ENCODE measurements around the gene LMLN.
"Not testable (repeated sequence)": the region's sequence is repeated elsewhere in the genome, so short reads cannot be mapped to it uniquely, and the experiment has no call there.

LMLN gene

DNA sequence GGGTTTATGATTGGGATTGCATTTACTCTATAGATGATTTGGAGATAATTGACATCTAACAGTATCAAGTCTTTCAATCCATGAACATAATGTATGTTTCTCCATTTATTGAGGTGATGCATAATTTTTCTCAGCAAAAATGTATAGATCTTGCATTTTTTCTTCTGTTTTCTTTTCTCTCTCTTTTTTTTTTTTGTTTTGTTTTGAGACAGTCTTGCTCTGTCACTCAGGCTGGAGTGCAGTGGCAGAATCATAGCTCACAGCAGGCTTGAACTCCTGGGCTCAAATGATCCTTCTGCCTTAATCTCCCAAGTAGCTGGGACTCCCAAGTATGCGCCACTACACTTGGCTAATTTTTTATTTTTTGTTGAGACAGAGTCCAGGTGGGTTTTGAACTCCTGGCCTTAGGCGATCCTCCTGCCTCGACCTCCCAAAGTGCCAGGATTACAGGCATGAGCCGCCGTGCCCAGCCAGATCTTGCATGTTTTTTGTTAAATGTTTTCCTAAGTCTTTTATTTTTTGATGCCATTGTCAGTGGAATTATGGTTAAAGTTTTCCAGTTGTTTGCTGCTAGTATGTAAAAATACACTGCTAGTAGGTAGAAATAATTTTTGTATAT, 3.1 kb downstream of the LMLN start:
- peaks cover 10% of the 10 kb centered on the region for H3K79me2 ChIP-seq (ENCODE audit: control insufficient read depth, low read length)
- no peaks in the 10 kb centered on the region for H4K20me1 ChIP-seq (ENCODE audit: control insufficient read depth, insufficient read depth, low read depth, low read length)
- H3K4me1 ChIP-seq (ENCODE audit: control insufficient read depth, low read length), result peaks cover 31% of the 10 kb centered on the region
- H3K36me3 ChIP-seq (ENCODE audit: control insufficient read depth, low read length), result 0 out of 2 replicates have a peak, but pooled peaks cover 3% of the 10 kb centered on the region
- no peaks in the 10 kb centered on the region for H3K9me2 ChIP-seq (replicated peaks; ENCODE audit: control insufficient read depth, low read length)
- no peak overlapping the region for H3K4me3 ChIP-seq (ENCODE audit: low read length)
- H3K27me3 ChIP-seq (ENCODE audit: control insufficient read depth, low read length), result no peaks in the 10 kb centered on the region
- no peak overlapping the region for H3K27ac ChIP-seq (ENCODE audit: low read depth, low read length)
- TF ChIP-seq EZH2phosphoT487 (IDR thresholded peaks at IDR 0.05; ENCODE audit: borderline replicate concordance, low read length), result no peak
- H3K9me3 ChIP-seq (ENCODE audit: control insufficient read depth, insufficient read depth, low read length), result peaks cover 4% of the 10 kb centered on the region; the same call in 1 of the 2 replicates
- no peak overlapping the region for H3K4me2 ChIP-seq (ENCODE audit: low read length)
- peaks cover 7% of the 10 kb centered on the region for H3F3A ChIP-seq (ENCODE audit: control insufficient read depth, insufficient read depth)

GRCh38 chr3:197967337-197967989, 7.4 kb downstream of the LMLN start:
- H3F3A ChIP-seq (ENCODE audit: control insufficient read depth, insufficient read depth); H3K4me3 ChIP-seq (ENCODE audit: low read length); H3K9me3 ChIP-seq (ENCODE audit: control insufficient read depth, insufficient read depth, low read length); H3K4me2 ChIP-seq (ENCODE audit: low read length); H3K27ac ChIP-seq (ENCODE audit: low read depth, low read length); H3K36me3 ChIP-seq (ENCODE audit: control insufficient read depth, low read length); H3K4me1 ChIP-seq (ENCODE audit: control insufficient read depth, low read length); H4K20me1 ChIP-seq (ENCODE audit: control insufficient read depth, insufficient read depth, low read depth, low read length); H3K27me3 ChIP-seq (ENCODE audit: control insufficient read depth, low read length); H3K9me2 ChIP-seq (replicated peaks; ENCODE audit: control insufficient read depth, low read length); H3K79me2 ChIP-seq (ENCODE audit: control insufficient read depth, low read length): not testable (repeated sequence)

- Histone ChIP-seq H3K27me3 (ENCODE audit: control insufficient read depth, low read length) (no peaks in the 10 kb centered on the region), H3K27ac (ENCODE audit: low read depth, low read length) (no peak overlapping the region), H3K79me2 (ENCODE audit: control insufficient read depth, low read length) (no peaks in the 10 kb centered on the region), H4K20me1 (ENCODE audit: control insufficient read depth, insufficient read depth, low read depth, low read length) (no peaks in the 10 kb centered on the region), H3K36me3 (ENCODE audit: control insufficient read depth, low read length) (no peaks in the 10 kb centered on the region), H3F3A (ENCODE audit: control insufficient read depth, insufficient read depth) (no peaks in the 10 kb centered on the region), H3K4me2 (ENCODE audit: low read length) (no peak overlapping the region), H3K9me2 (replicated peaks; ENCODE audit: control insufficient read depth, low read length) (no peaks in the 10 kb centered on the region), H3K4me3 (ENCODE audit: low read length) (no peak overlapping the region), H3K9me3 (ENCODE audit: control insufficient read depth, insufficient read depth, low read length) (peaks cover 4% of the 10 kb centered on the region; the same call in 1 of the 2 replicates), H3K4me1 (ENCODE audit: control insufficient read depth, low read length) (no peaks in the 10 kb centered on the region)
- TF ChIP-seq, protein P1, sequence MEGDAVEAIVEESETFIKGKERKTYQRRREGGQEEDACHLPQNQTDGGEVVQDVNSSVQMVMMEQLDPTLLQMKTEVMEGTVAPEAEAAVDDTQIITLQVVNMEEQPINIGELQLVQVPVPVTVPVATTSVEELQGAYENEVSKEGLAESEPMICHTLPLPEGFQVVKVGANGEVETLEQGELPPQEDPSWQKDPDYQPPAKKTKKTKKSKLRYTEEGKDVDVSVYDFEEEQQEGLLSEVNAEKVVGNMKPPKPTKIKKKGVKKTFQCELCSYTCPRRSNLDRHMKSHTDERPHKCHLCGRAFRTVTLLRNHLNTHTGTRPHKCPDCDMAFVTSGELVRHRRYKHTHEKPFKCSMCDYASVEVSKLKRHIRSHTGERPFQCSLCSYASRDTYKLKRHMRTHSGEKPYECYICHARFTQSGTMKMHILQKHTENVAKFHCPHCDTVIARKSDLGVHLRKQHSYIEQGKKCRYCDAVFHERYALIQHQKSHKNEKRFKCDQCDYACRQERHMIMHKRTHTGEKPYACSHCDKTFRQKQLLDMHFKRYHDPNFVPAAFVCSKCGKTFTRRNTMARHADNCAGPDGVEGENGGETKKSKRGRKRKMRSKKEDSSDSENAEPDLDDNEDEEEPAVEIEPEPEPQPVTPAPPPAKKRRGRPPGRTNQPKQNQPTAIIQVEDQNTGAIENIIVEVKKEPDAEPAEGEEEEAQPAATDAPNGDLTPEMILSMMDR (IDR thresholded peaks at IDR 0.05; ENCODE audit: low read depth, low read length, poor library complexity, severe bottlenecking), result no peak
- no peak for TF ChIP-seq EZH2phosphoT487 (IDR thresholded peaks at IDR 0.05; ENCODE audit: borderline replicate concordance, low read length)
Observed at GRCh38 chr3:197970588-197970987, 10.6 kb downstream of the LMLN start.

- Histone ChIP-seq H4K20me1 (ENCODE audit: control insufficient read depth, insufficient read depth, low read depth, low read length) (no peaks in the 10 kb centered on the region), H3K79me2 (ENCODE audit: control insufficient read depth, low read length) (no peaks in the 10 kb centered on the region), H3K4me3 (ENCODE audit: low read length) (no peak overlapping the region), H3K36me3 (ENCODE audit: control insufficient read depth, low read length) (no peaks in the 10 kb centered on the region), H3K9me2 (replicated peaks; ENCODE audit: control insufficient read depth, low read length) (no peaks in the 10 kb centered on the region), H3F3A (ENCODE audit: control insufficient read depth, insufficient read depth) (no peaks in the 10 kb centered on the region), H3K27me3 (ENCODE audit: control insufficient read depth, low read length) (no peaks in the 10 kb centered on the region), H3K4me2 (ENCODE audit: low read length) (no peak overlapping the region), H3K4me1 (ENCODE audit: control insufficient read depth, low read length) (no peaks in the 10 kb centered on the region), H3K9me3 (ENCODE audit: control insufficient read depth, insufficient read depth, low read length) (no peaks in the 10 kb centered on the region), H3K27ac (ENCODE audit: low read depth, low read length) (no peak overlapping the region)
- TF ChIP-seq, protein P1 (IDR thresholded peaks at IDR 0.05; ENCODE audit: low read depth, low read length, poor library complexity, severe bottlenecking), result no peak
- TF ChIP-seq EZH2phosphoT487 (IDR thresholded peaks at IDR 0.05; ENCODE audit: borderline replicate concordance, low read length), result no peak
Observed at GRCh38 chr3:197974016-197974415, 14.0 kb downstream of the LMLN start.

Data from DOHH2 (cell line).